Left kidney (tissue), 2 donors: Measurements from ENCODE around the gene TFEB. TPM values are rescaled to one million over a fixed set of nuclear protein-coding genes. Genes with fewer than 3 reads are reported as not detected.

Source experiments
- DNase-seq: peaks from one replicate; pipeline ENCODE4 v3.0.0-alpha.2; 2013
- polyA plus RNA-seq: library from polyadenylated mRNA; unstranded; fragments of 120-200 nt; gene quantifications from one replicate; pipeline ENCODE4 v1.2.1, GENCODE V29; 2013; ENCODE audit not compliant: insufficient read length

TFEB gene
- polyA plus RNA-seq, 1 donor = 7.6 TPM

DNA sequence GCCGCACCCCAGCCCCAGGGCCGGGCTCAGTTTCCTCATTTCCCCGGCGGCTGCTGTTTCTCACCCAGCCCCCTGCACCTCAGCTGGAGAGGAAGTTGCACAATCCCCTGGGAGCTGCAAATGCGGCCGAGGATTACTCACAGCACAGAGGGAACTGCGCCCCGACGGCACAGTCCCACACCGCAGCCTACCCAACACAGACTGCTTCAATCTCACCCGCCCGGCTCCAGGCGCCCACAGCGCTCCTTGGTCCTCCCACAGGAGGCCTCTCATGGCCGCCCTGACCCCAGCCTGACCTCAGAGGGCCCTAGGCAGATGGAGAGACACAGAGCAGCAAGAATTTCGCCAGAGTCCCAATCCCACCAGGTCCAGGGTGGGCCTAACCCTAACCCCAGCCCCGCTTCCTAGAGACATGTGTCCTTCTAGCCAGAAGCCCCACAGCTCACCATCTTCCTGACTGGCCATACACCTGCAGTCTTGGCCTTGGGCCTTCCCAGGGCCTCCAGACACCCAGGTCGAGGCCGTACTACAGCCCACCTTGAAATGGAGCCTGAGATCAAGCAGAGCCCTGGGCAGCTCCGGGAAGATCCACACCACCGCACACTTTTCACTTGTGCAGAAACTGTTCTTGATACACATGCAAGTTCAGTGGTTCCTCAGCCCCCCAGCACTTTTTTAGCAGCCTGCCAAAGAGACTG, 11.7 kb downstream of the TFEB start:
- DNase-seq = no peak

DNA sequence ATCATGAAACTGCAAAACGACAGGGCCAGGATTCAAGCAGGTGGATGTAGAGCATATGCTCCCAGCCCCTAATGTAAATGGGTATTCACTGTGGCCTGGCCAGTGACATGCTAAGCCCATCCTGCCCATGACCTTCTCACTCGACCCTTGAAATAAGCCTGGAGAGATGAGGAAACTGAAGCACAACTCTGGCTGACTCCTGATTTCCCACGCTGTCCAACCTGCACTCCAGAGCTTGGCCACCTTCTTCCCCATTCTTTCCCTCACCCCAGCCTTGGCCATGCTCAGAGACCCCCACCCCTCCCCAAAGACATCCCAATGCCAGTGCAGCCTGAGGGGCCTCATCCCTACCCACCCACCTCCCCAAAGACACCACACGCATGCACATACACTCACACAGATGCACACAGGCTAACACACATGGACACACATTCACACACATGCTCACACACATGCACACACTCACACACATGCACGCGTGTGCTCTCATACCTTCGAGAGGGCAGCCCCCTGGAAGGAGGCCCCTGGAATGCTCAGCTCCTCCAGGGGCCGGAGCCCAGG, 12.4 kb downstream of the TFEB start:
- no peak for DNase-seq

DNA sequence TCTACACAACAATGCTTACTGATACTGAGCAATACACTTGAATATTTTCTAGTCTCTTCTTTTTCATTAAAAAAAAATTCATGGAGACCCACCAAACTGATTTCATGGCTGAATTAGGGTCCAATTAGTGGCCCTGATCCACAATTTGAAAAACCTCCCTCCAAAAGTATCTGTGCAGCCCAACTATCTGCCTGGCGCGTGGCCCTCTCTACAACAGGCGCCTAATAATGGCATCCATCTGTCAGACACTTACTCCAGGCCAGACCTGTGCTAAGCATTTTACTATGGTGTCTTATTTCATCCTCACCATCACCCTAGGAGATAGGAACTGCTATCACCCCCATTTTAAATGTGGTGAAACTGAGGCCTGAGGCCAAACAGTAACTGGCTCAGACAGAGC, 14.0 kb downstream of the TFEB start:
- DNase-seq = no peak

DNA sequence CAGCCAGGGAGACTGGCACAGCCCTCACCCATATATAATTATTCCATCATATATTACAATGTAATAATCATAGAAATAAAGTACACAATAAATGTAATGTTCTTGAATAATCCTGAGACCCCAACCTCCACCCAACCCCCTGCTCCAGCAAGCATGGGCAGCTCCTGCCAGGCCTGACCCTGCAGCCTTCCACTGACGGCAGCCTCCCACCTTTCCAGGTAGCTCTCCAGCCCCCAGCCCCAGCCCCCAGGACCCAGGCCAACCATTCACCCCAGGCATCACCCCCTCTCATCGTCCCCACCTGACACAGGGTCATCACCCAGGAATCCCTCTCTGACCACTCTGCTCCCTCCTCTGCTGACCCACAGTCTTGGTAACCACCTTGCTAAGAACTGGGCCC, 14.6 kb downstream of the TFEB start:
- DNase-seq = no peak

DNA sequence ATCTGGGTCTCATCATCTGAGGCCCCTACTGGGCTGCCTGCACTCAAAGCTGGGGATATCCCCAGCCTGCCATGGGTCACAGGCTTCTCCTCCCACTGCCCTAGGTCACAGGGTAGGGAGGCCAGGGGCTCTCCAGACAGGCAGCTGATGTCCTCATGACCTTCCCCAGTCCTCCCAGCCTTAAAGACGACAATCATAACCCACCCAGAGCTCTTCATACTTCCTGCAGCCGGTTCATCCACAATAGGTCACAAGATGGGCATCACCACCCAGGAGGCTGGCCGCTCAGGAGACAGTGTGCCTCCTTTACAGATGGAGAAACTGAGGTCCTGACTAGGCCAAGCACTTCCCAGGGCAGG, 15.2 kb downstream of the TFEB start:
- DNase-seq = no peak

DNA sequence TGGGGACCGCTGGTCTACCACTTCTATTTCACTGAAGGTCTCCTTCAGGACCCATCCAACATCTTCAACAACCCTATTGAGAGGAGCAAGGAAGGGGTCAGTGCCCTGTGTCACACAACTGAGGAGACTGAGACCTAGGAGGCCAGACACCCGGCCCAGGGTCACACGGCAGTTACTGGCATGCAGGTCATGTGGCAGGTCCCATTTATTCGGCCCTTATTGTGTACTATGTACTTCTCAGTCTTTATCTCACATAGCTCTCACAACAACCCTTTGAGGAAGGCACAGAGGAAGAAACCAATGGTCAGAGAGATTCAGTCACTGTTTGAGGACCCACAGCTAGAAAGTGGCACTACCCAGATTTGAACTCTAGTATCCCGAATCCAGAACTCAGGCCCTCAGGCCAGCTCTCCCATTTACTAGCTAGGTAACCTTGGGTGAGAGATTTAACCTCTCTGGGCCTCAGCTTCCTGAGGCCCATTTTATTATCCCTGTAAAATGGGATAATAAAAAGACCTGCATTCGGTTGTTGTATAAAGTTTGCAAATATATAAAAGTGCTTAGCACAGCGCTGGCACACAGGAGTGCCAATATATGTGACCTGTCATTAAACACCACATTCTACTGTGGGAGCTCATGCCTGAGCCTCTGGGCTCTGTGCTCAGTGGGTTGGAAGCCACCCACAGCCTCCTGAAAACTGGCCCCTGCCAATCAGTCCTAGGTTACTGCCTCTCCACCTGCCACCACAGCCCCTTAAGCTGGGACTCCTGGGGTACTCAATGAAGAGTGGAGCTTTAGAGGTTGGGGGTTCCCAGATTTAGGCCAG, 15.8 kb downstream of the TFEB start:
- DNase-seq = no peak

DNA sequence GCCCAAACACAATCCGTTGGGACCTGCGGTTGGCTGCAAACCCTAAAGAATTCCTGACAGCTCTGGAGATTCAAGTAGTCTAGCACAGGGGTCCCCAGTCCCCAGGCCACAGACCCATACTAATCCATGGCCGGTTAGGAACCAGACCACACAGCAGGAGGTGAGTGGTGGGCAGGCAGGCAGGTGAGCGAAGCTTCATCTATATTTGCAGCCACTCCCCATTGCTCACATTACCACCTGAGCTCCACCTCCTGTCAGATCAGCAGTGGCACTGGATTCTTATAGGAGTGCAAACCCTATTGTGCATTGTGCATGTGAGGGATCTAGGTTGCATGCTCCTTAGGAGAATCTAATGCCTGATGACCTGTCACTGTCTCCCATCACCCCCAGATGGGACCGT, 16.6 kb downstream of the TFEB start:
- DNase-seq = no peak

DNA sequence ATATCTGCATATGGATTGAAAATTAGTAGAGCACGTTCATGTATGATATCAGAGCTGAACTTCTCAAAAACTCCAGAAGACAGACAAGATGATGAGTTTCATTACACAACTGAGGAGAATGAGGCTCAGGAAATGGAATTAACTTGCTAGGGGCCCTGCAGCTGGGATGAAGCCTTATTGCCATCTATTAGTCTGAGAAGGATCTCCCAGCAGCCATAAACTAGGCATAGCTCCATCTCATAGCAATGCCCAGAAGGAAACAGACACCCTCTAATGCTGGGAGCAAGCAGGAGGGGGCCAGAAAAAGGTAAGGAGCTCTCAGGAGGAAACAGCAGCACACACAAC, 18.0 kb downstream of the TFEB start:
- no peak for DNase-seq

DNA sequence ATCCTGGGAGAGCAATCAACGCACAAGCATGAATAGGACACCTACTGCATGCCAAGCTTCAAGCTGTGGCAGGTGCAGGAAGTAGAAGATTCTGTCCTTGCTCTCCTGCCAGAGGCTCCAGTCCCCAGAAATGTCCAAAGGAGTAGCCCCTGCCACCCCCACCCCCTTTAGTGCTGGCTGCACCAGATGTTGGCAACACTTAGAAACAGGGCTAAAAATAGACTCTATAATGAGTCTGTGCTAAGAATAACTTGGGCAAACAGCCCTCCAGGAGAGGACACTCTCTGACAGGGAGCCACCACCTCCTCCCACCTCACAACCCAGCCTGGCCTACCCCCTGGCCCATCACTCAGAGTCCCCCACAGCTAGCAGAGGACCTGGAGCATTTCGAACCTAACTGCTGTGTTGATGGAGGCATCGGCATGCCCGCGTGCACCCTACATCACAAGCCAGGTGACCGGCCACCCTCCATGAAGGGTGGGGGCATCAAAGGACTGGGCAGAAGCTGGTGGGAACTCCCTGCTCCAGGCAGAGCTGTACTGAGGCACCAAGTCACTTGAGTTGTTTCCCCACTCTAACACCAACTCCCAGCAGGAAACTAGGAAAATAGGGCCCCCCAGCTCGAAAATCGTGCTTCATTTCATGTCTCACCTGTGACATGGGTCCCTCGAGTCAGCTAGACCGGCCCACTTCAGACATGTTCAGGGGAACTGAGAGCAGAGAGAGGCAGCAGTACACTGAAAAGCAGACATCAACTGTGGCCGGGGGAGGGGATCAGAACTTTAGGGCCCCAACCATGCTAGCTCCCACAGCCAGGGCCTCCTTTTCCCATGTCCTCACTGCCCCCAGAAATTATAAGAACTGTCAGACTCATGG, 18.7 kb downstream of the TFEB start:
- DNase-seq = no peak

DNA sequence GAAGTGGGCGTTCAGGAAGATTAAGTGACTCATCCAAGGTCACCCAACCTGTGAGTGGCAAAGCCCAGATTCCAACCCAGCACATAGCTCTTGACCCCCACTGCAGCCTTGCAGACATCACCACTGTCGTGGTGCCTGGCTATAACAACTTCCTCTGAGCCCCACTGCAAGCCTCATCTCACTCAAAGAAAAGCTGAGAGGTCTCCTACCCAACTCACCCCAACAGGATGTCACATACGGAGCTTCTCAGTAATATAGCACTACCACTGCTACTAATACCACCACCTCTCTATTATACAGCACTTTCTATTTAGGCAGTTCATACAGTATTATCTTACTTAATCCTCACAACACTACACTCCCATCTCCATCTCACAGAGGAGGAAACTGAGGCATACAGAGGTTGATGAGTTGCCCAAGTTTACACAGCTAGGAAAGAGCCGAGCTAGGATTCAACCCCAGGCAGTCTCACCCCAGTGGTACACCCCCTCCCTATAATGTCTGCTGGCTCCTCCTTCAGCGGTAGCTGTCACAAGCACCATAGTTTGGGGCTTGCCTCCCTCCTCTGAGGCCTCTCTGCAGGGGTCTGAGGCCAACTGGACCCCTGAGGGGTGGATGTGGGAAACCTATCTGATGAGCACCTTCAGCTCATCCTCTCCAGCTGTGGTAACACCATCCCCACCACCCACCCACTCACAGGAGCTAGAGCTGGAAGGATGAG, 19.5 kb downstream of the TFEB start:
- no peak for DNase-seq

DNA sequence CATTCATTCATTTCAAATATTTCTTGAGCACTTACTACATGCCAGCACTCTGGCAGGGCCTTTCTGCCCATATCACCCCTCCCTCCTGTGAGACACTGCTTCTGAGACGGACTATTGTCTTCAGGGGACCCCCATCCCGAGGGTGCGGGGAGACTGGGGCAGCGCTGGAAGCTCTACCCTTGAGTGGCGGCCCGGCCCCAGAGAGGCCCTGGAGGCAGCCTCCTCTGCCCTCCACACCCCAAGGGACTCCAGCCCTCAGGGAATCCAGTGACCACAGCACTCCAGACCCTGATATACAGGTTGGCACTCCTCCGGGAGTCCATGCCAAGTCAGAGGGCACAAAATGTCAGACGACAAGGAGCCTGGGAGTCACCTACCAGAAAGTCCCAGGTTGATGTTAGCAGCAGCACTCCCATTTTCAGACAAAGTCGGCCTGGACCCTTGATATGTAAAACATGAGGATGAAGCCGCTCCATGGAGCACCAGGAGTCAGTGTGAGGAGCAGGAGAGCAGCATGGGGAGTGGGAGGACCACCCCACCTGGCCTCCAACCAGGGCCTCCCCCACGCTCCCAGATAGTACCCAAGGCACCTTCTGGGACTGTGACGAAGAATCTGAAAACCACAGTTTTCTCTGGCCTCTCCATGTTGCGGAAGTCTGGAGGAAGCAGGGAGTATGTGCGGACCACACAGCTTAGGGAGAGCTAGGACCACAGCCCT, 20.7 kb downstream of the TFEB start:
- DNase-seq = no peak

DNA sequence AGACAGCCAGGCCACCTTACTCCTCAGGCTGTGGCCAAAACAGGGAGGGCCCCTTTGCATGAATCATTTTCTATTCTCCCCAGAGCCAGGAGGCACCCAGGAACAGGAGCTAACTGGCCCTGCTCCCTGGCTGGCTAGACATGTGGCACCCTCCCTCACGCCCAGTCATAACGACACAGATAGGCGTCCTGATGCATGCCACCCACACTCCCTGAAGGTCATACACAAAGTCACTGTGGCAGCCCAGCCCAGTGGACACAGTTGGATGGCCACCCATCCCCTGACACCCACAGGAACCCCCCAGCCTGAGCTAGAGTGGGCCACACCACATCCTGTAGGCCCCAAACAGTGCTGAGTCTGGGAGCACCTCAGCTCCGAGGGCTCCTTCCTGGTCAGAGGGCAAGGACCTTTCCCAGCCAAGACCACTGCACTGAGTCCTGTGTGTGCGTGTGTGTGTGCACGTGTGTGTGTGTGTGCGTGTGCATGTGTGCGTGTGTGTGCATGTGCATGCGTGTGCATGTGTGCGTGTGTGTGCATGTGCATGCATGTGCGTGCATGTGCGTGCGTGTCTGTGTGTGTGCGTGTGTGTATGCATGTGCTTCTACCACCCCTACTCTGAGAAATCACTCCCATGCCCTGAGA, 21.6 kb downstream of the TFEB start:
- no peak for DNase-seq

DNA sequence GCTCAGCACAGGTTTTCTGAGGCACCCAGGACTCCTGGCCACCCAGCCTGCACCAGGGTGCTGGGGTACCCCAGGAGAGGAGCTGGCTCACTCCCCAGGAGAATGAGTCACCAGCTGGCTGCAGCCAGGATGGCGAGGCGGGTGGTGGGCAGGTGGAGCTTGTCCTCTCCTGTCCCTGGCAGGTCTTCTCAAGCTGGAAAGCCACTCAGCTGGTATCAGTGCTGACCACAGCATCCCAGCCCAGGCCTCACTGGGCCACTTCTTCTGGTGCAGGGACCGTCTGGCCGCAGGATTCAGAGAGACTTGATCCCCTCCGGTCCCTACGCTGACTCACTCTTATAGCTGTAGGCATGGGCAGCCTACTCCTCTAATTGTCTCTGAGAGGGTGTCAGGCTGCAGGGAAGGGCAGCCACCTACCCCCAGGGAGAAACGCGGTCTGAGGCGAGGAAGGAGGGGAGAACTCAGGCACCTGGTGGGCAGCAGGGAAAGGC, 22.2 kb downstream of the TFEB start:
- no peak for DNase-seq

DNA sequence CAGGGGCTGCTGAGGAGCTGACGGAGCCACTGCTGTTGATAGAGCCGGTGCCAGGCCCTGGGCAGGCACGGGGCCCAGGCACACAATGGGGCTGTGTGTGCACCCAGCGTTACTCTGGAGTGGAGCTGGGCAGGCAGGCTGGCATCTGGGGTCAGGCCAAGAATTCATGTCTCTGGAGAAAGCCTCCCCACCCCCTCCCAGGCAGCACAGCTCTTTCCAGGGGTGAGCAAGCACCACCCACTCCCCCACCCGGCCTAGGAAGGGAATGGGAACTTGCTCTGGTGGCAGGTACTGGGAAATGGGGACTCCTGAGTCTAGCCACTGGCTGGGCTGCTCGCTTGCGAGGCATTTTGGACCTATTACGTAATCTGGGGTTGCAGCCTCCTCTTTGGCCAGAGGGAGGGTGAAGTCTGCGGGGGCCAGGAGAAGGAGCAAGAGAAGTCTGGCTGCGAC, 22.7 kb downstream of the TFEB start:
- DNase-seq = no peak

DNA sequence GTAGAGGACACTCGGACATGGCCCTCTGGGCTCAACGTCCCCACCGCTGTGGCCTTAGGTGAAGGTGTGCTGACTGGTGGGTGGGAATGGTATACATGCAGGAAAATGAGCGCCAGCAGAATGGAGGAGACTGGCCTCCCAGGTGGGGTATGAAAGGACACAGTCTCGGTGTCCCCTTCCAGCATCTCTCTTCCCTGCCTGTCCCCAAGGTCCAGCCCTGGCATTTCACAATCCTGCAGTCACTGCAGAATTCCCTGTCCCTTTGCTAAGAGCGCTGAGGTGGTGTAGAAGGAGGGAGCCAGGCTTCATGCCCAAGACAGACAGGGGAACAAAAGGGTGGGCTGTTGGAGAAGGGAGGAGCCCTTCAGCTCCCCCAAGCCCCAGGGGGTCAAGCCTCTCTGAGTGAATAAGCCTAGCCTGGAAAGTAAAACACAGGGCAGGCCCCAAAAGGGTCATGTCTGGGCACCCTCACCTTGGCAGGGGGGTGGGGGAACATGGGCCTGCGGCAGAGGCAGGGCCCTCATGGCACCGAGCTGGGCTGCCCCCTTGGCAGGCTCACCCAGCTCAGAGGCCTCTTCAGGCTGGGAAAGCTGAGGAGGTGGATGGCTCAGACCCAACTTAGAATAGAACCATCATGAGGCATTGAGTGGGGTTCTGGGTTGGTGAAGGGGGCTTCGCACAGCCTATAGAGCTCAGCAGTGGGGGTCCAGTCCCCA, 23.9 kb downstream of the TFEB start:
- DNase-seq = no peak

DNA sequence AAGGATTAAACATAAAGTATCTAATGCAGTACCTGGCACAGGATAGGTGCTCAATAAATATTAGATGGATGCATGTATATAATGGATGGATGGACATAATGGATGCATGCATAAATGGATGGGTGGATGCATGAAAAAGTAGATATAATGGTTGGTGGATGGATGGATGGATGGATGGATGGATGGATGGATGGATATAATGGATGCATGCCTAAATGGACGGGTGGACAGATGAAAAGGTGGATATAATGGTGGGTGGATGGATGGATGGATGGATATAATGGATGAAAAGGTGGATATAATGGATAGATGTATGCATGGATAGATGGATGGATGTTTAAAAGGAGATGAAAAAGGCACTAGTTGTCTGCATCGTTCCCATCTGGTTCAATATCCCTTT, 26.0 kb downstream of the TFEB start:
- DNase-seq = no peak

DNA sequence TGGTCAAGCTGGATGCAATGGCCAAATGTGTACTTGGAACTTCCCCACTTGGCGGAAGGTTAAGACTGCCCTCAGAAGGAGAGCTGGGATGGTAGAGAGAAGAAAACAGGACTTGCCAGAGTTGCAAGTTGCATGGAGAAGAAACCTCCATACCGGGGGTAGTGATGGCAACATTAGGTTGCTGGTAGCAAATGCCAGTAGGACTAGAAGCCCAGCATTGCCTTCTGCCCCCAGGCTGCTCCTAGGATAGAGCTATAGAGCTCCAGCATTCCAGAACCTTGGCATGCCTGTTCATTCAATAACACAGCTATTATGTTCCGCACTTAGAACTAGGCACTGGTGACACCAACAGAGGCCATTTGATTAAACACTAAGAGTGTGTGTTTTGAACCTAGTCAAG, 26.6 kb downstream of the TFEB start:
- no peak for DNase-seq

DNA sequence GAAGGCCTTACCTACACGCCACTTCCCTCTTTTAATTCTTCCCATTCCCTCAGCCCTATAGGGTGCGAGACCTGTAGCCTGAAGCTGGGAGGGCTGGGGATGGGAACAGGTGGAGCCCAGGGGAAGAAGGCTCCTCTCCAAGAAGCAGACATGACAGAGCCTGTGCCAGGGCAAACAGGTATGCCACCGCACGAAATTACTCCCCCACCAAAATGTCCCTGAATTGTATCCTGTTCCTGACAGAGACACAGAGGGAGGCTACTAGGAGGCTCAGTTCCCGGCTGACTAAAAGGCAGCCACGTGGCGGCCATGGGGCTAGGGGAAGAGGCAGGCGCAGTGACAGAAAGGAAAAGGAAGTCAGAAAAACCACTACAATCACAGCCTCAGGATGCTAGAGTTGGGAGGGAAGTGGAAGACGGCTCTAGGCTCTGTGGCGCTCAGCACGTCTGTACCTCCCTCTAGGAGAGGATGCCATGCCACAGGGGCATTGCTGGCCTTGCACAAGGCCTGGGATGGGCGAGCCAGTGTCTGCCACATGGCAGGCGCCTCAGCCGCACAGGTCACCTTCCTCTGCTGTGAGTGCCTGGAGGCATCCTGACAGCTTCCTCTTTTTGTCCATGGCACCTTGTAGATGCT, 27.7 kb downstream of the TFEB start:
- DNase-seq = no peak

DNA sequence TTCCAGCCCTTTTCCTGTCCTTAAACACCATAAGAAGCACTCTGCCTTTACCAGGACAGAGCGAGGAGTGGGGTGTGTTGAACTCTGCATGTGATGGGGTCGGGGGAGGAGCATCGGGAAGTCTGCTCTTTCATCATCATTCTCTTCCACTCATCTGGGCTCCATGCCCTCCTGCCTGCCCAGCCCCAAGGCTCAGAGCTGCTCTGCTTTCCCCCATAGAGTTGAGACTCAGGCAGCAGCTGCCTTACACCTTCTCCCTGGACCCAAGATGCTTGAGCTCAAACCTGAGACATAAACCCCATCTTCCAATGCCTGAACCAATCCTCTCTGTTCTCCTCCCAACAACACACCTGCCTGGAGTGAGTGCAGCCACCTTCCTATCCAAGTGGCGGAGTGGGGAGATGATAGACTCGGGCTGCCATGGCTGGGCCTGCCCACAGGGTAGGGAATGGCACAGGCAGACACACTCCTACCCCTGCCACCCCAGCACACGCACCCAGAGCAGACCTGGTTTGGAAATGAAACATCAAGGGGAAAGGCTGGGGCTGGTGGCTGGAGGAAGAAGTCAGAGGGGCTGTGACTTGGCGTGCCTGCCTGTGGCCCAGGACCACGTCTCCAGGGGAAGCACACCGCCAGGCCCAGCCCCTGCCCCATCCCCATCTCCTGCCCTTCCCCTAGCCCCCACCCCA, 28.4 kb downstream of the TFEB start:
- no peak for DNase-seq
